Activated gamma-delta T cell (primary cell): ENCODE measurements around the gene TRIM3.

Experiments used
- DNase-seq: peaks from one replicate; lab custom pipeline; 2025; lab: John Stamatoyannopoulos, UW

The TRIM3 gene

GRCh38 chr11:6437993-6438392, 35.7 kb downstream of the TRIM3 start:
- no peak for DNase-seq

GRCh38 chr11:6437423-6437822, 36.3 kb downstream of the TRIM3 start:
- no peak for DNase-seq

GRCh38 chr11:6433998-6434660, 39.6 kb downstream of the TRIM3 start:
- no peak for DNase-seq

- no peak for DNase-seq
These were observed 41.9 kb downstream of the TRIM3 start for GRCh38 chr11:6431861-6432260.

GRCh38 chr11:6427516-6427915, 46.2 kb downstream of the TRIM3 start:
- no peak for DNase-seq

GRCh38 chr11:6420677-6421076, 53.1 kb downstream of the TRIM3 start:
- DNase-seq, result no peak

GRCh38 chr11:6419009-6419631, 54.6 kb downstream of the TRIM3 start, which contains the start of gene APBB1:
APBB1 (minus strand) TSS chr11:6419094; CDS start chr11:6411347, 7,747 bp downstream.
- DNase-seq, result peak; percentile 55

GRCh38 chr11:6418557-6419008, 55.2 kb downstream of the TRIM3 start:
- no peak for DNase-seq

GRCh38 chr11:6417907-6418556, 55.7 kb downstream of the TRIM3 start:
- DNase-seq, result no peak

GRCh38 chr11:6415797-6416196, 57.9 kb downstream of the TRIM3 start:
- no peak for DNase-seq

GRCh38 chr11:6414874-6415328, 58.8 kb downstream of the TRIM3 start:
- no peak for DNase-seq

- DNase-seq, result no peak
These were observed 59.9 kb downstream of the TRIM3 start for GRCh38 chr11:6413791-6414201.

- DNase-seq, result no peak
These were observed 62.1 kb downstream of the TRIM3 start for GRCh38 chr11:6411594-6412031.

GRCh38 chr11:6410695-6411430, 62.9 kb downstream of the TRIM3 start:
- DNase-seq, result no peak

GRCh38 chr11:6406370-6406769, 67.4 kb downstream of the TRIM3 start:
- no peak for DNase-seq

- DNase-seq, result no peak
These were observed 67.9 kb downstream of the TRIM3 start for GRCh38 chr11:6405846-6406245.

GRCh38 chr11:6405052-6405667, 68.6 kb downstream of the TRIM3 start:
- DNase-seq, result no peak

GRCh38 chr11:6404342-6405051, 69.2 kb downstream of the TRIM3 start:
- no peak for DNase-seq

- DNase-seq, result no peak
These were observed 70.2 kb downstream of the TRIM3 start for GRCh38 chr11:6403539-6403938.

- DNase-seq, result no peak
These were observed 71.2 kb downstream of the TRIM3 start for GRCh38 chr11:6402561-6402981.

- no peak for DNase-seq
These were observed 71.7 kb downstream of the TRIM3 start for GRCh38 chr11:6402061-6402470.
